DMS53 (cell line): ENCODE results near the gene KLHL2.
"Not testable (repeated sequence)": the region's sequence is repeated elsewhere in the genome, so short reads cannot be mapped to it uniquely, and the experiment has no call there.

Experiments
- DNase-seq: peaks from one replicate; lab custom pipeline; 2025; lab: John Stamatoyannopoulos, UW

The KLHL2 gene

GRCh38 chr4:165201806-165202205 lies 5.6 kb upstream of the KLHL2 start:
- no peak for DNase-seq

DNA sequence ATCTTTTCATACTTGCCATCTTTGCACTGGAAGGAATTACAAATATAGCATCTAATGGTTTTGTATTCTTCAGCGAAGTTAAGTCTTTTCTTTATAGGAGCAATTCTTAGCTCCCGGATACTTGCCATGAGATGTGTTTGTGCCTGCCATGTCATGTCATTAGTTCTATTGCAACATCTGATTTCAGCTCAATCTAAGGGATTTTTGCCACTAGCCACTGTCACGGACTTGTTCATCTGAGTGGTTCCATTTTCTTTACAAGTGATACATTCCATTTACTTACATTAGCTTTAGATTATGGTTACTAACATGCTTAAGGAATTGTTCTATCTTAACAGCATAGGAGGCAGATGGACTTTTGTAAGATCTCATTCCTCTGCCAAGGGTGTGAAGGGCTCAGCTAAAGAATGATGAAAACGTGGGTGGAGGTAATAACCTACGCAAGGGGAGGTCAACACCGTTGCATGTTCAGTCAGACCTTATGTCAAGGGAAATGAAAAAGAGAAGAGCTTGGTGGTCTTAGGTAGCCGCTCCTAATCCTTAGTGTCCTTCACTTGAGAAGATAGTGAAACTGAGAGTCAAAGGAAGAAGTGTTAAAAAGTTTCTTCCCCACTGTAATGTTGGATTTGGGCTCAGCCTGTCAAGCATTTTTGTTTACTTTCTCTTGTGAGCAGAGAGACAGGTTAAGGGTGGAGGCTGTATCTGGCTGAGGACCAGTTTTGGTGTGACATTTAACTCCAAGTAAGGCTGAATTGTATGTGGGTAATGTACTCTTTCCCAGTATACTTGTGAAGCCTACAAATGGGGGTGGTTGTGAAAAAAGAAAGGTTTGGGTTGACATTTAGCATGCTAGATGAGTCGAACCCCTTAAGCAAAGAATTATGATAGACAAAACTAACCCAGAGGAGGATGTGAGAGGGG lies 3.6 kb upstream of the KLHL2 start:
- DNase-seq: no peak

DNA sequence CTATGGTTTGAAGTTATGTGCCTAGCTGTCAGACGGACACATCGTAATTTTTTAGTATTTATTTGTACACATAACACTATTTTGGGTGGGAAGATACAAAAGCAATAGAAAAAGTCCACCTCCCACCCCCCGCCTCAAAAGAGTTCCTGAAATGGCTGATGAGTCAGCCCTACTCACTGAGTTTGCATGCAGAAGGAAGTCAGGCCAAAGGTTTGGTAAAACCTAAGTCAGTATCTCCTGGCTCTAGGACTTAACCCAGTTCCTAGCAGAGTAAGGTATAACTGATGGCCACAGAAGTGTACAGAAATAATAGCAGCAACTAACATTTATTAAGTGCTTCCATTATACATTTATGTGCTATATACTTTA lies 2.9 kb upstream of the KLHL2 start:
- peak; percentile 3 for DNase-seq

DNA sequence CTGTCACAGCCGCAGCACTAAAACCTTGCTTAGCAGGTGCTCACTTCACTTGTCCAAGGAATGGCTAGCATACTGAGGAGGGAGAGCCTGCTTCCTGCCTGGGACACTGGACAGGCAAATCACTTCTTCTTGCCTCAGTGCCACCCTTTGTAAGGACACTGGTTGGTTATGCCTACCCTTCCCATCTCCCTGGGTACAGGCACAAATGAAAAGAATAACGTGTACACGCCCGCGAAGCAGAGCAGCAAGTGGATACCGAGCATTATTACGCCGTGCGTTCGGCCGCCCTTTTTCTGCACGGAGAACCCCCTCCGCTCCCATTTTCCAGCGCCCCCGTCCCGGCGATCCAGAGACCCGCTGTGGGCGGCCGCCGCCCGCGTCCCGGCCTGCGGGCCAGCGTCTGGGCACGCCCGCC lies 338 bp upstream of the KLHL2 start:
- peak; percentile 62 for DNase-seq

DNA sequence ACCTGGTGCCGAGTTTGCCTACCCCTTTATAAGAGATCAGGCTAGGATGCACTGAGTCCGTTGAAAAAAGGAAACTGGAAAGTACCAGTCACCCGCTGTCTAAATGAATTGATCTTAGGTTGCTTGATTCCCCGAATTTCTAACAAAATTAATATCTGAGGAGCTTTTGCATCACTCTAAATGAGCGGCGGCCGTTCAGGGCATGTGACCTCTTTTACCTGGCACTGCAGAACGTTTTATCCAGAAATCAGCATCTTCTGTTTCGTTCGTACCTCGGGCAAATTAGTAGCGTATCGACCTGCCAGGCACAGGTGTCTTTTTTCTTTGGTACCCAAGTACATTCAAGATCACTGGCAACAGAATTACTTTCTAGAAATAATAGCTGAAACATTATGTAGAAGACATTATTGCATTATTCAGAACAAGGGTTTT lies 876 bp downstream of the KLHL2 start:
- no peak for DNase-seq

- DNase-seq: no peak
Observed at GRCh38 chr4:165208741-165209388, 1.5 kb downstream of the KLHL2 start.

DNA sequence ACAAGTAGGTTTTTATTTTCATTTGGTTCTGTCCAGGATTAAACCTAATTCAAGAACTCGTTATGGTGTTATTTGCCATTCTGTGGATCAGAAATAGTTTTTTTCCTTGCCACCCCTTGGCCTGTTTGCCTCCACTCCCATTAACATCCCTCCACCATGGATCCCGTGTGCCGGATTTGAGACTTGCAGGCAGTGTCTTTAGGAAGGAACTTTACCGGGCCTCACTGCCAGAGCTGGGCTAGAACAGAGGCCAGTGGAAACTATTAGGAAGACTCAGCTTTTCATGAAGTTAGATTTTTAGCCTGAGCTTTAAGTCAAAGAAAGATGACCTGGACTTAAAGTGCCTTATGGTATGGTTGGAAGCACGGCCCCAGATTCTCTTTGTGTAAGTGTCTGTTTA lies 2.4 kb downstream of the KLHL2 start:
- DNase-seq: peak; percentile 12

GRCh38 chr4:165210566-165210965 lies 3.2 kb downstream of the KLHL2 start:
- DNase-seq: no peak

DNA sequence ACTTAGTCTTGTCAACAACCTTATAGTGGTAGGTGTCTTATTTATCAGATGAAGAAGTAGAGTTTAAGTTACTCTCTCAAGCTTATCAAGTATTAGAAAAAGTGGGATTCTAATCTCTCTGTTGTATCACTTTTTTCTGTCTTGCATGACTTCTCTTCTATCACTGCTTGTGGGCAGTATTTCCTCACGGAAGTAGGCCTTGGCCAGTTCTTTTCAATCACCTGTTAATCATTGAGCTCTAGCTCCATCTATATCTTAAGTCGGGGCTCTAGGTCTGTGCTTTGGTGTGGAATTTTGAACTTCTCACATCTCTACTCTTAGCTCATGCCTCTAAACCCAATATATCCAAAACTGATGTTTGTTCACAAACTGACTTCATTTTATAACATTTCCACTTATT lies 5.3 kb downstream of the KLHL2 start:
- DNase-seq: not testable (repeated sequence)

DNA sequence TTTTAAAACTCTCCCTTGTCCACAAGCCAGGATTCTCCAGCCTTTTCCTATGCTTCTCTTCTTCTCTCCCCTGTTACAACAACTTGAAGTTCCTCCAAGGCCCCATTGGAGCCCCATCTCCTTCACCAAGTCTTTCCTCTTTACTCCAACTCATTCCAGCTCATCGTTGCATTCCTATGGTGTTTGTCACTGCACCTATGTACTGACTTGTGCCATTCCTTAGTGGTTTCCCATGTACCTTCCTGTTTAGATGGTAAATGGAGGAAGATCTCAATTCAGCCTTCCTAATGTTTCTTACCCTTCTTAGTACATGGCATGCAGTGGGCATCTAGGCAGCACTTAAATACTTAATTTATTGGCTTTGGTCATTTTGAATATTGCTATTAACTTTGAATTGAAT lies 6.0 kb downstream of the KLHL2 start:
- not testable (repeated sequence) for DNase-seq

DNA sequence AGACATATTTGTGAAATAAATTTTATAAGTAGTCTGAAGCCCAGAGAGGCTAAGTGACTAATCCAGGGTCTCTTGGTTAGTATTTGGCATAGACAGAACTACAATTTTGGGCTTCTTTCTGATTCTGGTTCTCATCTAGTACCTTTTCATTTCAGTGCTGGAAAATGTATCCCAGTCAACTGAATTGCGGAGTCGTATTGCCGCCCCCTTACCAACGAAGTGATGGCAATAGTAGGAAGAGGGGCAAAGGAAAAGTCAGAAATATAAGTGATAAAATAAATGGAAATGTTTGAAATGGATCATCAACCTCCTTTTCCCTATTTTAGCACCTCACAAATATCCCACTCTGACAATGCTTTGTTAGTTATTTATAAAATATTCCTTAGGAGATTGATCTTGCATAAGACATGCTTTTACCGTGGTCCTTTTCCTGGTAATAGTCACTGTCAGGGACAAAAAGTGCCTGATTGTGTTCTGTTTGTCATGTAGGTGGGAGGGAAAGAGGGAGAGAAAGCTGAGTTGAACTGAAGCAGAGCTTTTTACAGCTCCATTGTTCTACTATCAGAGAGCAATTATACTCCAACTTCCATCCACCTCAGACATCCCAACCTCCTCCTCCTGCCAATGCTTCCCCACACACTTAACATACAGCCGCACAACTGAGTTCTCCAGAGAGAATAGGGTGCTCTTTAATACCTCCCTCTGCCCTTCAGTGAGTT lies 6.8 kb downstream of the KLHL2 start:
- DNase-seq: not testable (repeated sequence)

DNA sequence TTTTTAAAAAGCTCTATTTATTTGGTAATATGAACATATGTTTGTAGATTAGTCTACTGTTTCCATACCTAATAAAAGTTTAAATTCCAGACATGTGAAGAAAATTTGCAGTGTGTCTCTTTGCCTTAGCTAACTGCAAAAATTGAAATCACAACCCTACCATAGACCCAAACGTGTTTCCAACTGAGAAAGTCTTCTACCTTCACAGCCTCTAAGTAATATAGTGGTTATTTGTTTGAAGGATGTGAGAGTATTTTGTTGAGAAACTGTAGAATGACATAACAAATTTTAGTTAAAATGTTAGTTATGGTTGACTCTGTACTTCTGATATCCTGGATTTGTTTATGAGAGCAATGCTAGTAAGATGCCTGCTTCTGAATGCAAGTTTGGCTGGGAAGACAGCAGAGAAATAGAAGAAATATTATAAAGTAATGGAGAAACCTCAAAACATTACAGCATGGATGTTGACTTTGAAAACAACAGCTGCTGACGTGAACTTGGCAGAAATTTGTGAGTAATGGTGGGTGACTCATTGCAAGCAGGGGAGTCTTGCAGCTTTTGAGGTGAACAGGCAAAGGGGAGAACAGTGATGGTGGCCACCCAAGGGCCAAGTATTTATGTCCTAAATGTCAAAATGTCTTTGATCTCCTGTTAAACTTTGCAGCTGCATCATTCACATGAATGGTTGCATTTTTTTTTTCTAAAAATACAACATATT lies 7.8 kb downstream of the KLHL2 start:
- peak; percentile 26 for DNase-seq

- DNase-seq: not testable (repeated sequence)
Observed at GRCh38 chr4:165215761-165216487, 8.6 kb downstream of the KLHL2 start.

DNA sequence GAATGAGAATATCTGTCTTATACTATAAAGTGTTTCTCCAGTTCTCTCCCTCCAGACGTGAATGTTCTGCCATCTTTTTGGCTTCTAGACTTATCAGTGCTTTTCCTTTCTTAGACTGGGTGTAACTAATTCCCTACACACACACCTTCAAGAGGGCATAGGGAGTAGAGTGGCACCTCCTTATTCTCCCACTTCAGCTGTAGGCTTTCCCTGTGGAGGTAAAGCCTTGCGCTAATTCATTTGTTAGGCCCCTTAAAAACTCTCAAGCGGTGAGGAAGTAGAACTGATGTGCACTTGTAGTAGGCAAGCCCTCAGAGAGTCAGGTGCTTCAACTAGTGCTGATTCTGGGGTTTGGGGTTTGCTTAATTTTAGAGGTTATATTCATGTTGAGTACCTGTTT lies 10.0 kb downstream of the KLHL2 start:
- DNase-seq: no peak

GRCh38 chr4:165221306-165221705 lies 13.9 kb downstream of the KLHL2 start:
- DNase-seq: not testable (repeated sequence)

DNA sequence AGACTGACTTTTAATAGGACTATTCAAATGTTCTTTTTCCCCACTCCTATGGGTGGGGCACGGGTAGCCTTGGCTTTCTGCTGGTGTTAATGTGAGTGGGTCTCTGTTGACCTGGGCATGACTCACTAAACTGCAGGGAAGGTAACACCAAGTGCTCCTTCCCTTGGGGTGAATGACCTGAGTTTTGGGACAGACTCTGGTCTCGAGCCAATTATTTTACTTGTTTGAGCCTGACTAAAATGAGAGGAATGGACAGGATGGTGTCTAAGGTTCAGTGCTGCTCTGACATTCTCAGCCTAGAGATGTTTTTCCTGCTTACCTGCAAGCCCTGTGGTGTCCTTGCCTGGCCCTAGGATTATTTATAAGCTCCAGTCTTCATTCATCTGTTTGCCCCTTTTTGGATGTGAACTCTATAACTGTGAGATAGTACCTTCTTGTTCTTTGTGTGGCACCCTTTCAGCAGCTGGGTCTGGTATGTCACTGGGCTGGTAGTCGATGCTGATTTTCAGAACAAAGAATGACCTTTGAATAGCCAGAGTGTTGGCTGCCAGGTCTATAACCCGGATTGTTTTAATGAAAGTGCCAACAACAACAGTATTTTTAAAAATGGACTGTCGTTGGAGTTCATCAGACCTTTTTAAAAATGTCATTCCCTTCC lies 14.8 kb downstream of the KLHL2 start:
- not testable (repeated sequence) for DNase-seq

GRCh38 chr4:165222651-165222994 lies 15.3 kb downstream of the KLHL2 start:
- DNase-seq: no peak

DNA sequence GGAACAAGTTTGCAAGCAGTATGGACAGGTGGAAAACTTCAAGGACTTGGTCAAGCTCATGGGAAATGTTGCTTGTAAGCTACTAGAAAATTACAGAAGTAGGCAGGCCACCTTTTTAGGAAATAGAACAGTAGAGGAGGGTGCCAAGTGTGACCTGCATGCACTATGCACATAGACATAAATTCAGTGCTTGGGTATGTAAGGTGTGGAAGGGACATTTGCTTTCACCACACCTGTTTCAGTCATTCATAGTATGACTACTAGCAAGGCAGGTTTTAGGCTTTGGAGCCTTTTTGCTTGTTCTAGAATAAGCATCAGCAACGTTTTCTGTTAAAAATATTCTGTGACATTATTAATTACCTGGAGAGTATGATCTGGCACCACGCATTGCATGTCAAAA lies 20.0 kb downstream of the KLHL2 start:
- not testable (repeated sequence) for DNase-seq

DNA sequence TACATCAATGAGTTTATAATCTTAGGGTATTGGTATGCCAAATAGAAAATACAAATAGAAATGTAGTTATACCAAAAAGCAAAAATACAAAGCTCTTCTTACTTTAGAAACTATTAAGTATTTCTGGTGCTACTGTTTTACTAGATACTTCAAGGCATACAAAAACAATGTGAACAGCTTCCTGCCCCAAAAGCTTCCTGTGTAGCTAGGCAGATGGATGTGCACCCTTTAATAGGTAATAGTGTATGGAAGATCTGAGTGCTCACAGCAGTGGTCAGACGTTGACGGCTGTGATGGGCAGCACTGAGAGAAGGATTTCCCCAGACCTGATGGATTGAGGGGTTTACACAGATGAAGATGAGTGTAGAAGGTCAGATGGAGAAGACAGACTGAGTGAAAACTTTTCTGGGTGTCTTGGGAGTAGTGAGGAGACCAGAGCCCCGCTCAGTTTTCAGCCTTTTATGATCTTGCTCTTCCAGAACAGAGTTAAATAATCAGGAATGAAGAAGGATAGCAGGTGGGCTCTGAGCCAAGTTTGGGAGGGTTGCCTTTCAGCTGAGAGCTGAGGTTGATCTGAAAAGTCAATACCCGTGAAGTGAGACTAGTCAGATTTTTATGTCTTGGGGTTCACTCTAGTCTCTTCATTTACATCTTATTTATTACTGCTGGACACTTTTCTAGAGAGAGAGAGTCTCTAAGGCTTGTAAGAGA lies 22.3 kb downstream of the KLHL2 start:
- DNase-seq: not testable (repeated sequence)
